ENCODE data around the gene OXTR. TPM values are rescaled to one million over a fixed set of nuclear protein-coding genes. Genes with fewer than 3 reads are reported as not detected.

The OXTR gene
- total RNA-seq, 1 donor from 2014 or later = 13.5 TPM

DNA sequence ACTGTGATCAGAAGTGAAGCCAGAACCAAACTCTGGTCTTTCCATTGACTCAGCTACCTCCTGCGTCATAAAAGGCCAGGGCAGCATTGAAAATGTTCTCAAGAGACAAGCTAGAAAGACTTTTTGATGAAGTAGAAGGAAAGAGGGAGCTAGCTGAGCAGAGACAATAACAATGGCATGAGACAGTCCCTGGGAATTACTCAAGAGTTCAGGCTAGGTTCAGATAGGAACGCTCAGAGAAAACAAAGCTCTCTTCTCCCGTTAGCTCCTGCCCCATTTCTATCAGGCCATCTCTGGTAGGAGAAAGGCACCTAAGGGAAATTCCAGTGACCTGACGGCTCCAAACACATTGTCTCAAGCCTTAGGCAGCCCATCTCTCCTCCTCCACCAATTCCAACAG lies 7.0 kb upstream of the OXTR start:
- Mint-ChIP-seq H3K27ac (peak overlapping the region; percentile 76), H3K27me3 (ENCODE audit: low read depth) (no peaks in the 10 kb centered on the region), H3K4me1 (peaks cover 15% of the 10 kb centered on the region), H3K36me3 (no peaks in the 10 kb centered on the region), H3K9me3 (peaks cover 10% of the 10 kb centered on the region), H3K4me3 (no peak overlapping the region)
- no peak for TF ChIP-seq CTCF (IDR thresholded peaks at IDR 0.05; ENCODE audit: unreplicated experiment)
- no peak for DNase-seq (ENCODE audit: low spot score in 2 of 2, unreplicated experiment in 2 of 2)

GRCh38 chr3:8775602-8776001 lies 6.2 kb upstream of the OXTR start:
- H3K36me3 Mint-ChIP-seq = no peaks in the 10 kb centered on the region
- H3K27ac Mint-ChIP-seq = peak overlapping the region; percentile 74
- no peak for DNase-seq (ENCODE audit: low spot score in 2 of 2, unreplicated experiment in 2 of 2)
- peaks cover 7% of the 10 kb centered on the region for H3K9me3 Mint-ChIP-seq
- peaks cover 1% of the 10 kb centered on the region for H3K27me3 Mint-ChIP-seq (ENCODE audit: low read depth)
- no peak overlapping the region for H3K4me3 Mint-ChIP-seq
- H3K4me1 Mint-ChIP-seq = peaks cover 15% of the 10 kb centered on the region
- TF ChIP-seq CTCF (IDR thresholded peaks at IDR 0.05; ENCODE audit: unreplicated experiment) = no peak

- peaks cover 1% of the 10 kb centered on the region for H3K27me3 Mint-ChIP-seq (ENCODE audit: low read depth)
- no peak for DNase-seq (ENCODE audit: low spot score in 2 of 2, unreplicated experiment in 2 of 2)
- no peak overlapping the region for H3K4me3 Mint-ChIP-seq
- no peak for TF ChIP-seq CTCF (IDR thresholded peaks at IDR 0.05; ENCODE audit: unreplicated experiment)
- H3K4me1 Mint-ChIP-seq = peaks cover 15% of the 10 kb centered on the region
- H3K27ac Mint-ChIP-seq = no peak overlapping the region
- peaks cover 3% of the 10 kb centered on the region for H3K9me3 Mint-ChIP-seq
- H3K36me3 Mint-ChIP-seq = no peaks in the 10 kb centered on the region
Measured at GRCh38 chr3:8775181-8775580, 5.8 kb upstream of the OXTR start.

- H3K4me1 Mint-ChIP-seq = peaks cover 21% of the 10 kb centered on the region
- no peak for DNase-seq (ENCODE audit: low spot score in 2 of 2, unreplicated experiment in 2 of 2)
- peaks cover 3% of the 10 kb centered on the region for H3K9me3 Mint-ChIP-seq
Measured at GRCh38 chr3:8773941-8774542, 4.6 kb upstream of the OXTR start.

DNA sequence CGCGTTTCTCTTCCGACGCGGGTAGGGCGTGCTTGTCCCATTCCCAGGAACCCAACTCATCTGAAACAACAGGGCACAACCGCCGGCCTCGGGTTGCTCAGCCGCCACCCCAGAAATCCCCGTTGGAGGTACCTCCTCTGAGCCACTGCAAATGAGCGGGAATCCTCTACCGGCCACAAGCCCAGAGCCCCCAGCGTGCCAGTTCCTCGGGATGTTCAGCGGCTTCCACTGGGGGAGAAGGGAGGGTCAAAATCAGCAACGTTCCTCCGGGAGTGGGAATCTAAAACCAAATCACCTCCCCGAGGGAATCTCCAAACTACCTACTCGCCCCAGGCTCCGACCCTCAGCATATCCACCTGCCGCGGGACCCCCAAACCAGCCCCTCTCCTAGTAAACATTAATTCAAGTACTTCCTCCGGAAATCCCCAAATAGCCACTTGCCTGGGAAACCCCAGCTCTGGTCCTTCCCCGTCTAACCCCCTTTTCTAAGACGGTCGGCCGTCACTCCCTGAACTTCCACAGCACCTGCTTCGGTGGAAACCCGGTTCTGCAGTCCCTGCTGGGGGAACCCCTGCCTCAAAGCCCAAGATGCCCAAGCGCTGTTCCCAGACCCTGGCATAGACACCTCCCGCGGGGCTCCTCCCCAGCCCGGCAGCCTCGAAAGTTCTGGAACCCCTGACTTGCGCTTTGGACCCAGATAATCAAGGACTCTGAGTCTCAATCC lies 887 bp downstream of the OXTR start:
- no peak for DNase-seq (ENCODE audit: low spot score in 2 of 2, unreplicated experiment in 2 of 2)
- no peak overlapping the region for H3K27ac Mint-ChIP-seq
- H3K36me3 Mint-ChIP-seq = no peaks in the 10 kb centered on the region

More at GRCh38 chr3:8773941-8774542, 4.6 kb upstream of the OXTR start:
- no peak for TF ChIP-seq CTCF (IDR thresholded peaks at IDR 0.05; ENCODE audit: unreplicated experiment)
- no peaks in the 10 kb centered on the region for H3K36me3 Mint-ChIP-seq
- H3K27me3 Mint-ChIP-seq (ENCODE audit: low read depth) = peaks cover 10% of the 10 kb centered on the region
- no peak overlapping the region for H3K27ac Mint-ChIP-seq
- no peak overlapping the region for H3K4me3 Mint-ChIP-seq

More for the DNA sequence above, 887 bp downstream of the OXTR start:
- no peak for TF ChIP-seq CTCF (IDR thresholded peaks at IDR 0.05; ENCODE audit: unreplicated experiment)
- Mint-ChIP-seq H3K27me3 (ENCODE audit: low read depth) (peaks cover 36% of the 10 kb centered on the region), H3K9me3 (peaks cover 3% of the 10 kb centered on the region), H3K4me1 (peaks cover 15% of the 10 kb centered on the region), H3K4me3 (peak overlapping the region; percentile 73)
